Measurements from ENCODE around the gene BMP6.
"Not testable (repeated sequence)": the region's sequence is repeated elsewhere in the genome, so short reads cannot be mapped to it uniquely, and the experiment has no call there.

The BMP6 gene

DNA sequence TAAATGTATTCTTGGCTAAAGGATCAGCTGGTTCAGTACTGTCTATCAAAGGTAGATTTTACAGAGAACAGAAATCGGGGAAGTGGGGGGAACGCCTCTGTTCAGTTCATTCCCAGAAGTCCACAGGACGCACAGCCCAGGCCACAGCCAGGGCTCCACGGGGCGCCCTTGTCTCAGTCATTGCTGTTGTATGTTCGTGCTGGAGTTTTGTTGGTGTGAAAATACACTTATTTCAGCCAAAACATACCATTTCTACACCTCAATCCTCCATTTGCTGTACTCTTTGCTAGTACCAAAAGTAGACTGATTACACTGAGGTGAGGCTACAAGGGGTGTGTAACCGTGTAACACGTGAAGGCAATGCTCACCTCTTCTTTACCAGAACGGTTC lies 154.8 kb downstream of the BMP6 start:
- no peak for DNase-seq (ENCODE audit: extremely low read depth in 1 of 2, low read depth in 1 of 2)

DNA sequence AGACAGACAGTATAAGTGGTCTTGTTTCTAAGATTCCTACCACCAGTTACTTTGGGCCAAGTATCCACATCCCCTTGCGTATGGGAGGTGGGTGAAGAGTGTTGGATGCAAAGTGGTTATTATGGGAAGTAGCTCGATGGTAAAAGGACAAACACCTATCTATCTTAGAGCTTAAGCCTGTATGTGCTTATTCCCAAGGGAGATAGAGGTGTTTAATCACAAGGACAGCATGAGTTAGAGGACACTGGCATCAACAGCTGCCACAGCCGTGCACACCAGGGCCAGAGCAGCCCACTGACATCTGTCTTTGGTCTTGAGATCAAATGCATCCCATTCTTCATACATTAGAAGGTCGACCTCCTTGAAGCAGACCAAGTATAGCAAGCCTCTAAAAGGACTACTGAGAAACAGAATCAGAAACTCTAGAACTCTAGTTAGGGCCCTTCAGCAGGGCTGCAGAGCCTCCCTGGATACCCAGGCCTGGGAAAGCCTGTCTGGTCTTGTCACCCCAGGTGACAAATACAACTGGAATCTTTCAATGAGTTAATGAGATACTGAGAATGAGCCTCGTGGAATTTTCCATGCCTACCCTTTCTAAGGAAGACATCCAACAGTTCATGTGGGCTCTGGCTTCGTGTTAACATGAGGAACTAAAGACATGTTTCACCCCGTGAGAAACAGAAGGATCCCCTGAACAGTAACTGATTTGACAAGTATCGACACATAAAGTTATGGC lies 156.0 kb downstream of the BMP6 start:
- DNase-seq (ENCODE audit: extremely low read depth in 1 of 2, low read depth in 1 of 2) = no peak

DNA sequence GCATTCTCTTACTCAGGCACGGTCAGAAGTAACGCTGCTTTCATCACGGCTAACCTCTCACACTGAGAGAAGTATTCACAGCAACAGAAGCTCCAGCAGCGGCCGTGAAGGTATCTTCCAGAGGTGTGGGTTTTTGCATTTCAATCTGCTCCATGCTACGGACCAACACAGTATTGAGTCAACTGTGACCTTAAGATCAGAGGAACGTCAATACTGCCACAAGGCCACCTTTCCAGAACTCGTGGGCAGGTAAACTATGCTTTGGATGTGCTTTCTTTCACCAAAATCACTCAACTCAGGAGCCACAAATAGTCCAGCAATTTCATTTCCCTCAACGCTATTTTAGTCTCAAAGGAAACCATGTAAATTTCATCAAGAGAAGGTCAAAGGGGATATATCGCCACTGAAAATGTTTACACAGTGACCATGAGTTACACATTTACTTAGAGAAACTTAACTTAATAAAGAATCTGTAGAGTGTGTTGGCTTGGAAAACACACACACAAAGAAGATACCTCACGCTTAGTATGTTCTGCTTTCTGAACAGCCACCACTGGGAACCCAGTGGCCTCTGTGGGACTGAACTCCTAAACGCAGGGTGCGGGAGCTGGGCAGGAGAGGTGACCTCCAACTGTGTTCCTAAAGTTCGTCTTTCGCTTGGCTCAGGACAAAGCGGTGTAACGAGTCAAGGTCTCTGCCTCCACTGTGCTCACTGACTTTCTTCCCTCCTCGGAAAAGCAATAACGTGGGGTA lies 156.8 kb downstream of the BMP6 start:
- DNase-seq (ENCODE audit: extremely low read depth in 1 of 2, low read depth in 1 of 2) = no peak

DNA sequence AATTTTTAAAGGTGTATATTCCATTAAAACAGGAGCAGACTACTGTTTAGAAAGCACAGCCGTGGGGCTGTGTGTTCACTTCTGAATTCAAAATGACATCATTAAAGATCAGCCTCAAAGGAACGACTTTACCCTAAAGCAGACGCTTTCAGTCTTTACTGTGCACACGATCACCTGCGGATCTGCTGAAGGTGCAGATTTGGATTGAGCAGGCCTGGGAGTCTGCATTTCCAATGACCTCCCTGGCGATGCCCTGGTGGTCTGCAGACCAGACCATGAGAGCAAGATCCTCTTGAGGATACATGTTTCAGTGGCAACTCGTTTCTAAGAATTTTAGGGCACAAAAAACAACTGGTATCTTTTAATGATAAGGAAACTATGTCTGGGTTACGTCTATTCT lies 157.5 kb downstream of the BMP6 start:
- no peak for DNase-seq (ENCODE audit: extremely low read depth in 1 of 2, low read depth in 1 of 2)

DNA sequence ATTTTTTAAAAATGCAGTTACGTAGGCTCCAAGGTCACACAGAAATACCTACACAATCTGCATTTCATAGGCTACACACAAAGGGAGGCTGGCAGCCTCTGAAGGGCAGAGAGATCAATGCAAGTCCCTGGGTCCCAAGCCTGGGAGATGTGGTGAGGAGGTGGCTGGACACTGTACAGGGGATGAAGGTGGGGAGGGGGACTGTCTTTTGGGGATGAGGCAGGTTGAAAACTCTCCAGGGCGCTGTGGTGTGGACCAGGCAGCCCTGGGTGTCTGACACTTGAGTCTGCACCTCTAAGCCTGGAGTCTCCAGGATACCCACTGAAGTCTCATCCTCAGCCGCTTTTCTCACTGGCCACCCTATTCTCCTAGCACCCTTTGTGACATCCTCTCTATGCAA lies 160.2 kb downstream of the BMP6 start:
- DNase-seq (ENCODE audit: extremely low read depth in 1 of 2, low read depth in 1 of 2) = no peak

DNA sequence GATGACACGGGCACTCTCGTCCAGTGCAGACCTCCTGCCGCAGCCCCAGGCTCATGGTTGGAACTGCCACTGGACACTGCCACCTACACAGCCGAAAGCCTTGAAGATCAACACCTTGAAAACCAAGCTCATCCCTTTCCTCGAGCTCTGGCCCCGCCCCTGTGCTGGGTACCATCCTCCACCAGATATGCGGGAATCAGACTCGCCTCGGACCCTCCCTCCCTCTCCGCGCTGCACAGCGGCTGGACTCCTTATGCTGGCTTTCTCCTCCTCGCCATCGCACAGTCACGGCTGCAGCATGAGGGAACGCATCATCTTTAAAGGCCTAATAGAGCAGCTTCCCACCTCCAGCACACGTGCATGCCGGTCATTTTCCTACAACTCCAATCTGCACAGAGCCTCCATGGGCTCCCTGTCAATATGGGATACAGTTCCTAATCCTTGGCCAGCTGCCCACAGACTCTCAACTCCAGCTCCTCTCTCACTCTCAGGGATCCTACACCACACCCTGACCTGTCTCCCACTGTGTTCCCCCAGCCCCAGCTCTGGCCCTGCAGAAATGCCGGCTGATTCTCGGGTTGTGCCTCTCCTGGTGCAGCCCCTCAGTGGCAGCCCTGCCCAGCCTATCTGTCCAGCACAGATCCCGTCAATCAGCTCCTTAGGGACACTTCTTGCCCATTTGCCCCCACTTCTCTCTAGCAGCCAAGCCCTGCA lies 161.5 kb downstream of the BMP6 start:
- DNase-seq (ENCODE audit: extremely low read depth in 1 of 2, low read depth in 1 of 2) = no peak

DNA sequence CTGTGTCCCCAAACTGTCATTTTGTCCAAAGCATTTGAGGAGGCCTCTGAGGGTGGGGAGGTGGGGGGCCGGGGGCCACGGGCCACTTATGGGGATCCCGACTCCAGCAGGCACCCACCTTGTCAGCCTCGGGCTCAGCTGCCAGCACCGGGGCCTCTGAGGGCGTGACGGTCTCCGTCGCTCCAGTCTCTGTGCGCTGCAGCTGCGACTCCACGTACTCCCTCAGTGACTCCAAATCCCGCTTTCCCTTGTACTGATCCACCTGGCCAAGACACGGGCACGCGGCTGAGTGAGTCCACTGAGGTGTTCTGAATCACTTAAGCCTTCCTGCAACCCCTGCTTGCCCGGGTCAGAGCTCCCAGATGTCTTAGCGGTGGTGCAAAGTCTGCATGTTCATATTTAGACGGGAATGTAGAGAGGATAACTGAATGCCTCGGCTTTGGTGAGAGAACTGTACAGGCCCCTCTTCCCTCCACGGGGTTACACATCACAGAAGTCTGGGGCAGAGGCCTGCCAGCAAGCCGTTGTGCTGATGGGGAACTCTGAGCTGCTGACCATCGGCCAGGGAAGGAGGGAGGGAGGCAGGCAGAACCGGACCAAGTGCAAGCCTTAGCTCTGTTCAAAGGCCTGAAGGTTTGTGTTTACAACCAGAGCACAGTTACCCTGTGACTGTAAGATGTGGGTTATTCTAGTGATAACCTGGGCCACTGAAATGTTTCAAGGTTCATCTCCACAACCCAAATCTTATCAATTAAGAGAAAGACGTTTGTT lies 162.9 kb downstream of the BMP6 start:
- DNase-seq (ENCODE audit: extremely low read depth in 1 of 2, low read depth in 1 of 2) = no peak

DNA sequence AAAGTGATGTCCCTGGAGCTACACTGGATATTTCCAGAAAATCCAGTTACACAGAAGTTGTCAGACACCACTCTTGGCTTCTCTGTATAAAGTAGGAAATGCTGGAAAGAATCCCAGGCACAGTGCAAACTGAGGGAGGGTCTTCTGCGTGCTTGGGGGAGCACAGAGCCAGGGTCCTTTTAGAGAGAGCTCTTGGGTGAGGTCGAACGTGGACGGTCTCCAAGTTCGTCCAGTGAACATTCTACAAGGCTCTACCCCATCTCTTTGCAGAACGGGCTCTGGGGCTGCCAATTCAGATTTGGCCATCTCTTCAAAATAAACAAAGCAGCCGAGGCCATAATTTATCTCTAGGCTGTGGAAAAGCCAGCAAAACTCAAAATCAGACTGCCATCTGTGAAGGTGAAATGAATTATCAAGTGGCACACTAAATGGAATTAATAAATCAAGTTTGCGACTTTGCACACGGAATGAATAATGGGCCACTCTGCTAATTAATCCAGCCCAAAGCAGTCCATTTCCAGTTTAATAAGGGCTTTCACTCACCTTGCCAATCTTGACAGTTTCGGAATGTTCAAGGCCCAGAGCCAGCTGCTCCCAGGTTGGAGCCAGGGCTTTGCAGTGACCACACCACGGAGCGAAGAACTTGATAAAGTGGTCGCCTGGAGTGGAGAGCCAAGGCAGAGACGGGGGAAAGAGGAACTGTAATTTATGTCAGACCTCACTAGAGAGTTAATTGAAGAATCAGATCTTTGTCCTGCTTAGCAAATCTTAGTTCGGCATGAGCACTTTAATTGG lies 165.4 kb downstream of the BMP6 start:
- DNase-seq (ENCODE audit: extremely low read depth in 1 of 2, low read depth in 1 of 2) = no peak

DNA sequence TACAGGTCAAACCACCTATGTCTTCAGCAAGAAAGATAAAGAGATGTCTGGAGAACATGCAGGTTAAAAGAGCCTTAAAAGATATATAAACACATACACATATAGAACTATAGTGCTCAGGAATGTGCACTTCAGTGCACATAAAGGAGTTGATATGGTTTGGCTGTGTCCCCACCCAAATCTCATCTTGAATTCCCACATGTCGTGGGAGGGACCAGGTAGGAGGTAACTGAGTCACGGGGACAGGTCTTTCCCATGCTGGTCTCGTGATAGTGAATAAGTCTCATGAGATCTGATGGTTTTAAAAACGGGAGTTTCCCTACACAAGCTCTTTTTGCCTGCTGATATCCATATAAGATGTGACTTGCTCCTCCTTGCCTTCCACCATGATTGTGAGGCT lies 166.5 kb downstream of the BMP6 start:
- not testable (repeated sequence) for DNase-seq (ENCODE audit: extremely low read depth in 1 of 2, low read depth in 1 of 2)

DNA sequence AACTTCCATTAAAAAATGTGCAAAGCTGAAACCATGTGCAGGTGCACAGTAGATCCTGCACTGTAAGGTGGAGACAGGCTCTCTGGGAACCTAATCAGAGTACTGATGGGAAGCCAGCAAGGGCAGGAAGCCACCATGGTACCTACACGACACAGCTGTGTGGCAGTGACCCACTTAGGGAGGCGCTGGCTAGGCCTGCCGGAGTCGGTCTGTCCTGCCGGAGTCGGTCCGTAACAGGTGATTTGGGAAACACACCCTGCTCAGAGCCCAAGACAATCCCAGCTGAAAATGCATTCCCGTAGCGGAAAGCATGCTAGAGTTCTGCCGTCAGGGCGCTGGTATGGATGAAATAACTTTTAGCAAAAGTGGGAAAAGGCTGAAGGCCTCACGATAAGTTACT lies 167.4 kb downstream of the BMP6 start:
- DNase-seq (ENCODE audit: extremely low read depth in 1 of 2, low read depth in 1 of 2) = no peak

DNA sequence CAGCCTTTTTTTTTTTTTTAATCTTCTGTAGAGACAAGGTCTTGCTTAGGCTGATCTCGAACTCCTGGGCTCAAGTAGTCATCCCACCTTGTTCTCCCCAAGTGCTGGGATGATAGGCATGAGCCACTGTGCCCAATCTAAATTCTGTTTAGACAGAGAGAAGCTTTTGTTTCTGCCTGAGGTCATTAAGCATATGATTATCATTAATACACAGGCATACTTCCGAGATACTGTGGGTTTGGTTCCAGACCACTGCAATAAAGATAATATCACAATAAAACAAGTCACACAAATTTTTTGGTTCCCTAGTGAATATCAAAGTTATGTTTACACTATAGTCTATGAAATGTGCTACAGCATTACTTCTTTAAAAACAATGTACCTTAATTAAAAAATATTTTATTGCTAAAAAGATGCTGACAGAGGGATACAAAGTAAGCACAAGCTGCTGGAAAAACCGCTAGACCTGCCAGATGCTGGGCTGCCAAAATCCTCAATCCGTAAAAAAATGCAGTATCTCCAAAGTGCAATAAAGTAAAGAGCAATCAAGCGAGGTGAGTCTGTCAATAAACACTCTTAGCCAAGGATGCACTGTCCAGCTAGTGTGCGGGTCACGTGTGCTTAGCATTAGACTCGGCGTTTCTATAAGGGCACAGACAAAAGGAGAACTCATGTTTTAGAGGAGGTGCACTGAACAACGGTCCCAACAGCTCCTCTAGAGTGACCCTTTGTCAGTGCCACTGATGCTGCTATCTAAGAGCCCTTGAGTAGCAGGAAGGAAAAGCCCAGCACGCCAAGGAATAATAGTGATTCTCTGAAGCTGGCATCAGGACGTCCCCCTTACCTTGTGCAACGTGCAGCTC lies 168.6 kb downstream of the BMP6 start:
- DNase-seq (ENCODE audit: extremely low read depth in 1 of 2, low read depth in 1 of 2) = no peak

DNA sequence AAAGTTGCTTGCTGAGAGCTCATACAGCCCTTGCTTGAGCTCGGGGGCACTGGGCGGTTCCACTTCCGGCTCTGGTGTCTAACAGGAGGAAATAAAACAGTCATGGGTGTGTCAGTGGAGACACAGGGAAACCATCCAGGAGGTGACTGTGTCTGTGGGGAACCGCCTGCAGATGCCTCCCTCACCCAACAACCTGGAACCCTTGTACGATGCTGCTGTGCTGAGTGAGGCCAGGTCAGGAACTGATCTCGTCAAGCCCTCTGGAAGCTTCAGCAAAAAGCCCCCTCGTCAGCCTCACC lies 169.2 kb downstream of the BMP6 start:
- no peak for DNase-seq (ENCODE audit: extremely low read depth in 1 of 2, low read depth in 1 of 2)

DNA sequence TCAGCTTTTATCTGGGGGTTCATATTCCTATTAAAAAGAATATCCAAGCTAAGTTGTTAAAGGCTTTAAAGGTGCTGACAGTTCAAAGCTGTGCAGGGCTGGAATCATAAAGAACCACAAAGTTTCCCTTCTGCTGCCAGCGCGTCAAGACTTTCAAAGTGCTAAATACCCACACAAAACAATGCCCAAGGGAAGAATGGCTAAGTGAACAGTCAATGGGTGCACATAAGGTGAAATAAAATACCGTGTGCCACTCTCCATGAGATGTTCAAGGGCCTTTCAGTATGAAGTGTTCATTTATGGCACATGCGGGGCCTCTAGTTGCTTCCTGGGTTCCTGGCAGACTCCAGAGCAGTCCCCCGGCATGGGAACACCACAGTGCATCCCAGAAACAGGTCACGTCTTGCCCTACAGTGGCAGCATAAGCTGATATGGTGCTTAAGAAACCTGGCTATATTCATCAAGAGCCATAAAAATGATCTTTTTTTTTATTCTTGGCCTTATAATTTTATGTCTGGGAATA lies 170.6 kb downstream of the BMP6 start:
- DNase-seq (ENCODE audit: extremely low read depth in 1 of 2, low read depth in 1 of 2) = no peak

DNA sequence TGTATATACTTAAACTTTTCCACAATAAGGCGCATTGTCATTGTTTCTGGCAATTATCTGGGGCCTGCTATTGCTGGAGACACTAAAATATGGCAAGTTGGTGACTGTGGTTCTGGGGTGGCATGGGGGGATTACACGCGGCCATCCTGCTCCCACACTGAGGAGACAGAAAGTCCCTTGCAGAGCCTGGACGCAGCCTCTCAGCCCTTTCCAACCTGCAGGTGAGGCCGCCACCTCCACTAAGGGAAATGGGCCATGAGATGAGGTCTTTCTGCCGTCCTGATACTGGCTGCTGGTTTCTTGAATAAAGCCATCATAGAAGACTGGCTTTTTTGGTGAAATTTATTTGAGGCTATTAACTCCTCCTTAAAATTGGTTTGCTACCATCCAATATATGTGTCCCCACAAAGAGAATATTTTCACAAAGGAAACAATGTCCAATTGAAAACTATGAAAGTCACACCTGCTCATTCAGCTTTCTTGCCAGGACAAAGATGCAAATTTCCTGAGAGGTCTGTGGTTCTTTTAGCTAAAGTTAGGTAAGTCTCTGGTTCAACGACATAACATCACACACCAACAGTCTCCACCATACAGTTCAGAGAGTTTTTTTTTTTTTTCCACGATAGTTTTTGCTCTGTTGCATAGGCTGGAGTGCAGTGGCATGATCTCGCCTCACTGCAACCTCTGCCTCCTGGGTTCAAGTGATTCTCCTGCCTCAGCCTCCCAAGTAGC lies 171.7 kb downstream of the BMP6 start:
- no peak for DNase-seq (ENCODE audit: extremely low read depth in 1 of 2, low read depth in 1 of 2)

DNA sequence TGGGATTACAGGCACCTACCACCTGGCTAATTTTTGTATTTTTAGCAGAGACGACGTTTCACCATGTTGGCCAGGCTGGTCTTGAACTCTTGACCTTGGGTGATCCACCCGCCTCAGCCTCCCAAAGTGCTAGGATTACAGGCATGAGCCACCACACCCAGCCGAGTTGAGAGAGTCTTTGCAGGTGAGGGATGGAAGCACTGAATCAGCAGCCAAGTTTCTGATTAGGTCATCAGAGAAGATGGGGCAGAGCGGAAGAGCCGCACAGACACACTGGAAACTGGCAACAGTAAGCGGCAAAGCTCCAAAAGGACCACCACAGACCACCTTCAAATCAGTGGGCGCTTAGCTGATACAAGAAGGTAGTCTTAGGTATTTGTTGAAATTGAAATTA lies 172.3 kb downstream of the BMP6 start:
- not testable (repeated sequence) for DNase-seq (ENCODE audit: extremely low read depth in 1 of 2, low read depth in 1 of 2)

DNA sequence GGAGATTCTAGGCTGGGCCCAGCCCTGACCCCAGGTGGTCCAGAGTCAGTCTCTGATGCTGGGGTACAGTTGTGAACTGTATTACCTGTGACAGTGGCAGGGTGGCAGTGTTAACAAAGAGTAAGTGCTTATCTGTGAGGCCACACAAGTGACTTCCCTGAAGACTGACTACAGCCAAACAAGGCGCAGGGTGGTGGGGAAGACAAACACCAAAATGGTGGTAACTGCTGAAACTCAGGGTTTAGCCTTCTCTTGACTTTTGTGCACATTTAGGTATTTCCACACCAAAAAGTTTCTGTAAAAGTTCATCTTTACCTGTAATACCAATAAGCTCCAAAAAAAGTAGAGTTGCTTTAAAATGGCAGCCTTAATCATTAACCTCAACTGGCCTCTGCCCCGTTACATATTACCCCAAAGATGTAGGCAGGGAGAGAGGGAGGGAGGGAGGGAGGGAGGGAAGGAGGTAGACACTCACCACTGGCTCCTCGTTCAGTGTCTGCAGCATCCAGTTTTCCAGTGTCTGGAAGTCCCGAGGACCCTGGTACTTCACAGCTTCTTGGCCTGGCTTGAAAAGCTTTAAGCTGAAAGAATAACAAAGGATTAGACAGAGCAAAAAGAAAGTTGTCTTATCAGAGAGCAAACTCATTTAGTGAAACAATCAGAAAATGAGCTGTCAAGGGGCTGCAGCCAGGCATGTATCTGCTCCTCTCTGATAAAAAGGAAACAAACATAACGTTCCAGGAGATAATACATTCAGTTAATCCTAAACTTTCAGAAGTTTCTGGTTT lies 173.4 kb downstream of the BMP6 start:
- no peak for DNase-seq (ENCODE audit: extremely low read depth in 1 of 2, low read depth in 1 of 2)

DNA sequence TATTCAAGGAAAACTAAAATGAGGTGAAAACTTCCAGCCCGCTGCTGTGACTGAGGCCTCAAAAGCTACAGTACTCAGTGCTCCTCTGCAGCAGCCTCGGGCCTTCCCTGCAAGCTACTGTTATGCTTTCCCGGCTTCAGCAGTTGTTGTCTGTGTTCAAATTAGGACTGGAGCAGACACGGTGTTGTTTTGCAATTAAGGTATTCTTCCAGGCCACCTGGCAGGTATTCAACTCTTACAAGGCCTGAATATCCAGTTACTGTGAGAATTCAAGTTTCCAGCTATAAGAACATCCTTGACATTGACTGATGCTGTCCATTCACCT lies 174.0 kb downstream of the BMP6 start:
- DNase-seq (ENCODE audit: extremely low read depth in 1 of 2, low read depth in 1 of 2) = no peak

DNA sequence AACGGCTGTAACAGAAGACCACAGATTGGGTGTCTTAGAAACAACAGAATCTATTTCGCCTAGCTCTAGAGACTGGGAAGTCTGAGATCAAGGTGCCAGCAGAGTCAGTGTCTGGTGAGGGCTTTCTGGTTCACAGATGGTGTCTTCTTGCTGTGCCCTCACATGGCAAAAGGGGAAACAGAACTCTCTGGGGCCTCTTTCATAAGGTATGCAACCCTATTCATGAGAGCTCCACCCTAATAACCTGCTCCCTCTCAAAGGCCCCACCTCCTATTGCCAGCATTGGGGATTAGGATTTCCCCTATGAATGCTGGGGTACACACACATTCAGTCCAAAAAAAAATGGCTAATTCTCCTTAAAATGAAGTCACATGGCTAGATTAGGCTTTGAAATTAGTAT lies 174.7 kb downstream of the BMP6 start:
- DNase-seq (ENCODE audit: extremely low read depth in 1 of 2, low read depth in 1 of 2) = no peak
